K562 (cell line): ENCODE results near the gene ALOXE3. TPM values are rescaled to one million over a fixed set of nuclear protein-coding genes. Genes with fewer than 3 reads are reported as not detected.

Experiments
- ATAC-seq: fragments of 200-7000 bp; cut with Tn5 transposase; 3 replicates; pipeline ENCODE4 v1.9.1; 2020; ENCODE audit warnings: moderate library complexity
- BruUV-seq: library from RNA; stranded (reverse); fragments of 400-500 nt; replicated peaks from 2 replicates; lab custom pipeline; 2021; lab: Mats Ljungman, UMichigan
- CTCF ChIA-PET: fragments of 300-600 bp; formaldehyde crosslinking; extraction: SDS; loops from one replicate; lab custom pipeline; 2021; ENCODE audit warnings: low intra/inter-chr PET ratio; lab: Yijun Ruan, JAX
- POLR2A ChIA-PET: fragments of 300-600, 350-650 bp; sonication (Branson Sonifier 250); formaldehyde crosslinking; extraction: SDS; loops from one replicate; lab custom pipeline; 2021; ENCODE audit warnings: antibody characterized with exemption, inconsistent platforms; lab: Yijun Ruan, JAX
- DNase-seq, 4 experiments: peaks; one replicate each; pipeline versions ENCODE4 v3.0.0 to v3.0.0-alpha.2; 2011 to 2018; ENCODE audit warnings: low spot score in 3 of 4, mixed read lengths in 3 of 4; ENCODE audit errors: extremely low read depth in 1 of 4
- FAIRE-seq: peaks from 2 replicates; lab custom pipeline; 2011; peaks lifted over from hg19 to GRCh38; lab: Jason Lieb, UNC
- H2AFZ ChIP-seq: 2 replicates; pipeline ENCODE4 v1.6.0; 2011; ENCODE audit warnings: low read depth, low read length, control low read depth, inconsistent platforms
- H3K27ac ChIP-seq: fragments of 200-600 bp; 3 replicates; pipeline ENCODE4 v1.8.0; 2011; ENCODE audit warnings: low read depth, mild to moderate bottlenecking, control low read depth, inconsistent platforms, low read length, moderate library complexity, mixed read lengths; ENCODE audit errors: extremely low read depth
- H3K27me3 ChIP-seq, 2 experiments: fragments of 300-600 bp in 1 of 2; 2 replicates in 1 of 2; 3 replicates in 1 of 2; pipeline versions ENCODE4 v1.6.0 to v1.8.0; 2011; ENCODE audit warnings: inconsistent platforms in 2 of 2, low read length in 2 of 2, mild to moderate bottlenecking in 1 of 2, mixed read lengths in 1 of 2, moderate library complexity in 1 of 2; ENCODE audit not compliant: control insufficient read depth in 2 of 2, insufficient read depth in 2 of 2
- H3K36me3 ChIP-seq: fragments of 300-600 bp; 3 replicates; pipeline ENCODE4 v1.8.0; 2011; ENCODE audit warnings: mild to moderate bottlenecking, low read length, inconsistent platforms; ENCODE audit not compliant: control insufficient read depth, insufficient read depth
- H3K4me1 ChIP-seq, 2 experiments: fragments of 200-600 bp in 1 of 2; replicated peaks in 1 of 2; 2 replicates in 1 of 2; 3 replicates in 1 of 2; pipeline versions ENCODE4 v1.5.1 to v1.8.0; 2011; ENCODE audit warnings: inconsistent platforms in 2 of 2, low read length in 2 of 2, mild to moderate bottlenecking in 1 of 2, mixed read lengths in 1 of 2, moderate library complexity in 1 of 2; ENCODE audit not compliant: control insufficient read depth in 2 of 2, insufficient read depth in 2 of 2
- H3K4me2 ChIP-seq: 2 replicates; pipeline ENCODE4 v1.6.1; 2011; ENCODE audit warnings: low read length, control low read depth, inconsistent platforms, mixed read lengths; ENCODE audit not compliant: insufficient read depth
- H3K4me3 ChIP-seq: fragments of 200-600 bp; sonication (generic), shearing (Covaris generic); 2 replicates; pipeline ENCODE4 v1.5.1; 2016; ENCODE audit warnings: control low read depth, inconsistent platforms
- H3K79me2 ChIP-seq: fragments of 200-600 bp; 3 replicates; pipeline ENCODE4 v1.8.0; 2011; ENCODE audit warnings: low read length, inconsistent platforms; ENCODE audit not compliant: control insufficient read depth, insufficient read depth
- H3K9ac ChIP-seq, 2 experiments: 2 replicates each; pipeline versions ENCODE4 v1.6.0 to v1.6.1; 2011; ENCODE audit warnings: low read depth in 2 of 2, low read length in 2 of 2, control low read depth in 1 of 2, inconsistent platforms in 1 of 2, mild to moderate bottlenecking in 1 of 2, mixed read lengths in 1 of 2; ENCODE audit not compliant: insufficient read depth in 1 of 2
- H3K9me1 ChIP-seq: one replicate; pipeline ENCODE4 v1.6.0; 2011; ENCODE audit warnings: inconsistent platforms, mild to moderate bottlenecking, low read length, moderate library complexity; ENCODE audit not compliant: control insufficient read depth, insufficient read depth
- H3K9me3 ChIP-seq: replicated peaks from 2 replicates; pipeline ENCODE4 v1.5.1; 2011; ENCODE audit warnings: low read depth, low read length, inconsistent platforms; ENCODE audit not compliant: control insufficient read depth, insufficient read depth
- H4K20me1 ChIP-seq: replicated peaks from 2 replicates; pipeline ENCODE4 v1.6.1; 2011; ENCODE audit warnings: low read length, inconsistent platforms, mixed read lengths; ENCODE audit not compliant: control insufficient read depth, insufficient read depth
- POLR3G ChIP-seq: IDR thresholded peaks from 2 replicates; pipeline ENCODE4 v1.6.1; 2011; ENCODE audit not compliant: insufficient read length, insufficient replicate concordance; ENCODE audit errors: extremely low read depth
- TFAP4 ChIP-seq: sonication (generic); formaldehyde crosslinking; IDR thresholded peaks from 2 replicates; pipeline ENCODE4 v1.8.0; 2022; ENCODE audit warnings: missing genetic modification reagents, mild to moderate bottlenecking, moderate library complexity, borderline replicate concordance
- ZNF384 ChIP-seq: IDR thresholded peaks from 2 replicates; pipeline ENCODE4 v1.6.1; 2012; ENCODE audit warnings: low read depth, low read length, improper control_type of control experiment
- ZNF778 ChIP-seq: fragments of 450-650 bp; formaldehyde crosslinking; IDR thresholded peaks from 2 replicates; pipeline ENCODE4 v1.4.0; 2020; ENCODE audit warnings: mild to moderate bottlenecking, moderate library complexity
- WGBS: fragments of 100-300 bp; shearing (Covaris generic); methylation state at CpG from one replicate; pipeline ENCODE4 v1.1.6; 2016; ENCODE audit warnings: low coverage, mixed read lengths; ENCODE audit not compliant: insufficient coverage; ENCODE audit errors: missing lambda C conversion rate; 5-methylcytosine and 5-hydroxymethylcytosine counted together
- in situ Hi-C: fragments of 300-500 bp; cut with MboI; formaldehyde crosslinking; loops from 4 replicates; pipeline ENCODE4 v1.15.0; 2018; ENCODE audit warnings: inconsistent platforms, mixed read lengths
- intact Hi-C: fragments of 100-400 bp; cut with micrococcal nuclease; formaldehyde crosslinking; loops from 2 replicates; pipeline ENCODE4 v1.14.2; 2022
- polyA plus RNA-seq, 8 experiments: library from polyadenylated mRNA; depleted of rRNA in 4 of 8; stranded (reverse) in 5 of 8; unstranded in 3 of 8; fragments of >200 nt; fragmentation: Nextera tagmentation in 2 of 8; fragmentation: Illumina TruSeq in 1 of 8; extraction: Ambion mirVana in 2 of 8; extraction: Trizol in 1 of 8; gene quantifications; 2 replicates each; pipeline versions ENCODE4 v1.2.1 to v1.2.3, GENCODE V29; 2011 to 2014; ENCODE audit warnings: inconsistent platforms in 1 of 8, missing spikeins in 1 of 8
- total RNA-seq, 7 experiments: library from RNA; depleted of rRNA in 6 of 7; stranded (reverse); fragments of >200 nt in 6 of 7; fragmentation: Illumina TruSeq in 2 of 7; extraction: Trizol in 2 of 7; gene quantifications; 2 replicates each; pipeline versions ENCODE4 v1.2.1 to v1.2.3, GENCODE V29; 2011 to 2021; ENCODE audit warnings: low replicate concordance in 1 of 7

ALOXE3 gene
- total and polyA plus RNA-seq, 9 of the 15 experiments (the other 6 are each of a cell fraction or from before 2014, with no cell fraction given): 0.04 TPM; not detected in 8

GRCh38 chr17:8160741-8161221, 42.5 kb upstream of the ALOXE3 start:
- Histone ChIP-seq H3K4me3 (no peak overlapping the region), H3K9me1 (peaks cover 5% of the 10 kb centered on the region), H3K4me1 (peaks cover 36 to 62% of the 10 kb centered on the region in 2 experiments), H3K79me2 (peaks cover 34% of the 10 kb centered on the region), H3K9ac (peak overlapping the region; percentile 57 to 96; a peak in 2 of 4 replicates), H2AFZ (no peak overlapping the region), H3K4me2 (peak overlapping the region; percentile 46; the same call in 1 of the 2 replicates), H3K27ac (peak overlapping the region; percentile 38; the same call in 1 of the 3 replicates), H3K36me3 (peaks cover 29% of the 10 kb centered on the region; the same call in 2 of the 3 replicates)
- intact Hi-C loops (no loop called here), in situ Hi-C loops (no loop called here)
- FAIRE-seq (no peak), DNase-seq (no peak)
- BruUV-seq: no TSS peak
- 55% methylated on average over 5 of the region's 5 CpGs for WGBS
- TF ChIP-seq POLR3G (no peak), TFAP4 (CRISPR knock-in tag) (0 out of 2 replicates have a peak, but pooled peaks have one; percentile 19)
- TF ChIP-seq, all 486 proteins: peak for 1
- Histone ChIP-seq H3K27me3 (no peaks in the 10 kb centered on the region), H3K9me3 (no peaks in the 10 kb centered on the region), H4K20me1 (0 out of 2 replicates have a peak, but pooled peaks cover 12% of the 10 kb centered on the region)
- ChIA-PET CTCF (no interaction called here), POLR2A (interaction anchor here (0.9 to 8.6 kb wide), 5 partner anchors 9 to 64 kb away, joined by 3 to 105 read pairs (median 3); partner anchors contain the start of gene PER1)
- no peak for ATAC-seq

- Histone ChIP-seq H4K20me1 (0 out of 2 replicates have a peak, but pooled peaks cover 12% of the 10 kb centered on the region), H3K9ac (no peak overlapping the region), H3K9me1 (peaks cover 5% of the 10 kb centered on the region), H3K4me2 (peak overlapping the region; percentile 21; the same call in 1 of the 2 replicates), H2AFZ (no peak overlapping the region), H3K4me3 (no peak overlapping the region), H3K4me1 (peaks cover 42 to 68% of the 10 kb centered on the region in 2 experiments), H3K9me3 (no peaks in the 10 kb centered on the region), H3K27me3 (no peaks in the 10 kb centered on the region), H3K36me3 (peaks cover 29% of the 10 kb centered on the region; the same call in 2 of the 3 replicates), H3K79me2 (peaks cover 40% of the 10 kb centered on the region)
- intact Hi-C loops: no loop called here
- ATAC-seq (no peak), DNase-seq (no peak), FAIRE-seq (no peak)
- CTCF ChIA-PET: no interaction called here
- no TSS peak for BruUV-seq
- in situ Hi-C loops: no loop called here
- 100% methylated on average over 1 of the region's 4 CpGs for WGBS
- POLR2A ChIA-PET: interaction anchor here (0.9 to 8.6 kb wide), 3 partner anchors 12 to 65 kb away, joined by 3 to 105 read pairs (median 4); no protein-coding TSS in a partner anchor
- TF ChIP-seq ZNF384: peak; percentile 88
- TF ChIP-seq ZNF778 (CRISPR knock-in tag): no peak
- TF ChIP-seq, all 486 proteins: peak for 1
- H3K27ac ChIP-seq: no peak overlapping the region
Observed at GRCh38 chr17:8160224-8160577, 41.9 kb upstream of the ALOXE3 start.
